Measurements from ENCODE around the gene HOXB9.

HOXB9 gene

GRCh38 chr17:48641541-48642058 lies 15.4 kb upstream of the HOXB9 start:
- DNase-seq (ENCODE audit: low read depth): no peak
- H3K4me3 ChIP-seq (ENCODE audit: low read depth, low read length): no peak overlapping the region
- no peak for TF ChIP-seq MAX (IDR thresholded peaks at IDR 0.05; ENCODE audit: low read depth, low read length)
- no peak for TF ChIP-seq POLR2A (IDR thresholded peaks at IDR 0.05; ENCODE audit: extremely low read depth, insufficient read length)
- TF ChIP-seq MYC (IDR thresholded peaks at IDR 0.05; ENCODE audit: low read depth, low read length): no peak
- TF ChIP-seq CTCF (IDR thresholded peaks at IDR 0.05; ENCODE audit: low read depth, low read length): no peak

- TF ChIP-seq POLR2A (IDR thresholded peaks at IDR 0.05; ENCODE audit: extremely low read depth, insufficient read length): no peak
- TF ChIP-seq MYC (IDR thresholded peaks at IDR 0.05; ENCODE audit: low read depth, low read length): no peak
- TF ChIP-seq CTCF (IDR thresholded peaks at IDR 0.05; ENCODE audit: low read depth, low read length): no peak
- TF ChIP-seq MAX (IDR thresholded peaks at IDR 0.05; ENCODE audit: low read depth, low read length): no peak
- H3K4me3 ChIP-seq (ENCODE audit: low read depth, low read length): no peak overlapping the region
- DNase-seq (ENCODE audit: low read depth): no peak
These were observed 14.7 kb upstream of the HOXB9 start for GRCh38 chr17:48640858-48641180.

- no peak for TF ChIP-seq MAX (IDR thresholded peaks at IDR 0.05; ENCODE audit: low read depth, low read length)
- TF ChIP-seq POLR2A (IDR thresholded peaks at IDR 0.05; ENCODE audit: extremely low read depth, insufficient read length): no peak
- no peak for TF ChIP-seq CTCF (IDR thresholded peaks at IDR 0.05; ENCODE audit: low read depth, low read length)
- TF ChIP-seq MYC (IDR thresholded peaks at IDR 0.05; ENCODE audit: low read depth, low read length): no peak
- DNase-seq (ENCODE audit: low read depth): no peak
These were observed 14.1 kb upstream of the HOXB9 start for GRCh38 chr17:48639982-48640857.

GRCh38 chr17:48639136-48639535 lies 13.0 kb upstream of the HOXB9 start:
- DNase-seq (ENCODE audit: low read depth): no peak
- TF ChIP-seq MYC (IDR thresholded peaks at IDR 0.05; ENCODE audit: low read depth, low read length) (no peak), POLR2A (IDR thresholded peaks at IDR 0.05; ENCODE audit: extremely low read depth, insufficient read length) (no peak), MAX (IDR thresholded peaks at IDR 0.05; ENCODE audit: low read depth, low read length) (no peak), CTCF (IDR thresholded peaks at IDR 0.05; ENCODE audit: low read depth, low read length) (no peak)
- no peak overlapping the region for H3K4me3 ChIP-seq (ENCODE audit: low read depth, low read length)

More at GRCh38 chr17:48639982-48640857, 14.1 kb upstream of the HOXB9 start:
- H3K4me3 ChIP-seq (ENCODE audit: low read depth, low read length): no peak overlapping the region

- DNase-seq (ENCODE audit: low read depth): no peak
- TF ChIP-seq MYC (IDR thresholded peaks at IDR 0.05; ENCODE audit: low read depth, low read length): no peak
These were observed 11.4 kb upstream of the HOXB9 start for GRCh38 chr17:48637323-48638260.

More at GRCh38 chr17:48637323-48638260, 11.4 kb upstream of the HOXB9 start:
- H3K4me3 ChIP-seq (ENCODE audit: low read depth, low read length): no peak overlapping the region

Measured in NB4 (cell line).